C4-2B (cell line): Measurements from ENCODE around the gene REXO4.

ENCODE experiments used
- CTCF ChIP-seq: fragments of 450-650 bp; conservative IDR thresholded peaks from 2 replicates; pipeline ENCODE4 v1.5.1; 2017; ENCODE audit warnings: mild to moderate bottlenecking
- ZFX ChIP-seq: fragments of 450-650 bp; IDR thresholded peaks from 2 replicates; pipeline ENCODE4 v1.6.1; 2017

- TF ChIP-seq CTCF (no peak), ZFX (no peak)
Measured at GRCh38 chr9:133455936-133456335, 38.1 kb upstream of the REXO4 start.
